ENCODE results near the gene INPP5D.
"Not testable (repeated sequence)": the region's sequence is repeated elsewhere in the genome, so short reads cannot be mapped to it uniquely, and the experiment has no call there.

INPP5D gene

GRCh38 chr2:233143700-233144331, 83.7 kb downstream of the INPP5D start:
- no peak for DNase-seq (ENCODE audit: low spot score)

- no peak for DNase-seq (ENCODE audit: low spot score)
Observed at GRCh38 chr2:233145726-233146125, 85.6 kb downstream of the INPP5D start.

- no peak for DNase-seq (ENCODE audit: low spot score)
Observed at GRCh38 chr2:233146194-233146593, 86.1 kb downstream of the INPP5D start.

GRCh38 chr2:233147136-233147828, 87.1 kb downstream of the INPP5D start:
- no peak for DNase-seq (ENCODE audit: low spot score)

GRCh38 chr2:233147829-233148167, 87.7 kb downstream of the INPP5D start:
- DNase-seq (ENCODE audit: low spot score), result no peak

GRCh38 chr2:233148354-233148753, 88.2 kb downstream of the INPP5D start:
- DNase-seq (ENCODE audit: low spot score), result no peak

- DNase-seq (ENCODE audit: low spot score), result no peak
Observed at GRCh38 chr2:233152541-233152940, 92.4 kb downstream of the INPP5D start.

GRCh38 chr2:233153146-233153798, 93.1 kb downstream of the INPP5D start:
- DNase-seq (ENCODE audit: low spot score), result no peak

GRCh38 chr2:233156001-233156400, 95.9 kb downstream of the INPP5D start:
- DNase-seq (ENCODE audit: low spot score), result no peak

- DNase-seq (ENCODE audit: low spot score), result not testable (repeated sequence)
Observed at GRCh38 chr2:233156461-233156860, 96.3 kb downstream of the INPP5D start.

GRCh38 chr2:233161730-233162129, 101.6 kb downstream of the INPP5D start:
- DNase-seq (ENCODE audit: low spot score), result no peak

- no peak for DNase-seq (ENCODE audit: low spot score)
Observed at GRCh38 chr2:233162770-233163169, 102.6 kb downstream of the INPP5D start.

GRCh38 chr2:233163486-233164103, 103.5 kb downstream of the INPP5D start:
- no peak for DNase-seq (ENCODE audit: low spot score)

- no peak for DNase-seq (ENCODE audit: low spot score)
Observed at GRCh38 chr2:233164128-233164635, 104.0 kb downstream of the INPP5D start.

- no peak for DNase-seq (ENCODE audit: low spot score)
Observed at GRCh38 chr2:233164967-233165366, 104.8 kb downstream of the INPP5D start.

- no peak for DNase-seq (ENCODE audit: low spot score)
Observed at GRCh38 chr2:233165543-233165894, 105.4 kb downstream of the INPP5D start.

GRCh38 chr2:233165895-233166661, 105.9 kb downstream of the INPP5D start:
- no peak for DNase-seq (ENCODE audit: low spot score)

- DNase-seq (ENCODE audit: low spot score), result no peak
Observed at GRCh38 chr2:233168445-233168844, 108.3 kb downstream of the INPP5D start.

GRCh38 chr2:233168919-233169318, 108.8 kb downstream of the INPP5D start:
- DNase-seq (ENCODE audit: low spot score), result no peak

GRCh38 chr2:233171344-233171743, 111.2 kb downstream of the INPP5D start:
- no peak for DNase-seq (ENCODE audit: low spot score)

GRCh38 chr2:233173115-233173514, 113.0 kb downstream of the INPP5D start:
- DNase-seq (ENCODE audit: low spot score), result no peak

GRCh38 chr2:233174137-233174536, 114.0 kb downstream of the INPP5D start:
- no peak for DNase-seq (ENCODE audit: low spot score)

Data from ecto neural progenitor cell (in vitro differentiated cells).